Measurements from ENCODE around the gene PREX1.

Gene PREX1

DNA sequence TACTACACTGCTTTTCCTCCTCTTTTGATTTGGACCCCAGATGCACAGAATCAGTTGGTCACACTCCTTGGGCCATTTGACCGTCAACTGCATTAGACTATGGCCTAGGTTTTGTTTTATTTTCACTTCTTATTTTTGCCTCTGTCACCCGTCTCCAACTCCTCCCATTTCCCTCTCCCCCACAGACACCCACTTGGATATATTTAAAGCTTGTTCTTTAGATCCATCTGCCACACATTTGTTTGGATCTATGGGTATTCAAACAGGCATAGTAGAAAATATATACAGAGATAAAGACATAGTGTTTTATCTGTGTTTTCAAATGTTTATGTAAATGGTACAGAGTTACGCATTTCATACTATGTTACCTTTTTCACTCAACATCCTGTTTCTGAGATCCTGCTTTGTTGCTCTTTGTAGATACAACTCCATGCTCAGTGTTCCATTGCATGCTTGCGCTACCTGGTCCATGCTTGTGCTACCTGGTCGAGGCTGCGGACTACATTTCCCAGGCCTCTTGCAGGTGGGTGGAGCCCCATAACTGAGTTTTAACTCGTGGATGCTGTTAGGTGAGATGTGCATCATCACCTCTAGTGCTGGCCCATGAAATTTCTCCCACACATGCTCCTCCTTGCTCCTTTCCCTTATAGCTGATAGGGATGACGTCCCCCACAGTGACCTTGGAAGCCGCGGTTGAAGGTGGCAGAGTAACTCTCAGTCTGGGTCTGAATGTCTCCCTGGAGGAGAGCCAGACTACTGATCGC lies 11.5 kb upstream of the PREX1 start:
- Histone ChIP-seq H4K8ac (ENCODE audit: low read length) (no peak overlapping the region), H2BK12ac (ENCODE audit: low read length in 2 of 2) (no peak overlapping the region), H3K4ac (ENCODE audit: low read depth in 1 of 2, low read length in 2 of 2) (no peak overlapping the region), H3K27me3 (ENCODE audit: control insufficient read depth in 1 of 2, insufficient read depth in 1 of 2, low read length in 2 of 2) (peaks cover 0 to 41% of the 10 kb centered on the region in 2 experiments), H2BK15ac (ENCODE audit: low read depth, poor library complexity, severe bottlenecking) (no peak overlapping the region), H4K91ac (ENCODE audit: low read length) (no peak overlapping the region), H2BK120ac (ENCODE audit: low read depth, low read length) (no peak overlapping the region), H3K9me3 (ENCODE audit: control insufficient read depth, low read length) (no peaks in the 10 kb centered on the region), H3K36me3 (ENCODE audit: control insufficient read depth in 1 of 2, insufficient read depth in 2 of 2, low read depth in 1 of 2, low read length in 2 of 2) (no peaks in the 10 kb centered on the region), H3K18ac (ENCODE audit: low read depth in 1 of 2, low read length in 2 of 2) (no peak overlapping the region), H3K14ac (ENCODE audit: low read length in 2 of 2) (no peak overlapping the region), H2AK5ac (ENCODE audit: low read length, severe bottlenecking) (no peak overlapping the region), H3K27ac (ENCODE audit: low read length, poor library complexity, severe bottlenecking) (no peak overlapping the region), H2AFZ (ENCODE audit: low read depth, low read length) (no peak overlapping the region), H3K4me1 (ENCODE audit: control insufficient read depth, insufficient read depth, low read depth, low read length) (peaks cover 2% of the 10 kb centered on the region), H2BK5ac (ENCODE audit: low read depth, low read length, poor library complexity, severe bottlenecking) (no peak overlapping the region), H3K9ac (ENCODE audit: low read length) (no peak overlapping the region), H3K4me3 (ENCODE audit: insufficient read depth in 1 of 2, low read depth in 1 of 2, low read length in 2 of 2) (no peak overlapping the region), H3K4me2 (ENCODE audit: low read length, poor library complexity, severe bottlenecking) (no peak overlapping the region), H3K23ac (ENCODE audit: low read length in 2 of 2) (no peak overlapping the region), H3K79me1 (replicated peaks; ENCODE audit: low read length, poor library complexity, severe bottlenecking) (no peaks in the 10 kb centered on the region)
- 89% methylated on average over 11 of the region's 11 CpGs for WGBS
- DNase-seq = no peak

DNA sequence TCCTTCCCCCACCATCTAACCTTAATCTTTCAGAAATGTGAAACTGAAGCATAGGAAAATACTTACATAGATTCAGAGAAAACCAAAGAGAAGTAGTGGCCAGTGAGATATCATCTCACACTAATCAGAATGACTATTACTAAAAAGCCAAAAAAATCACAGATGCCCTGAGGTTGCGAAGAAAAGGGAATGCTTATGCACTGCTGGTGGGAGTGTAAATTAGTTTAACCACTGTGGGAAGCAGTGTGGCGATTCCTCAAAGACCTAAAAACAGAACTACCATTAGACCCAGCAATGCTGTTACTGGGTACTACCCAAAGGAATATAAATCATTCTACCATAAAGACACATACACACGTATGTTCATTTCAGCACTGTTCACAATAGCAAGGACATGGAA lies 9.2 kb upstream of the PREX1 start:
- no peak overlapping the region for H2BK5ac ChIP-seq (ENCODE audit: low read depth, low read length, poor library complexity, severe bottlenecking)
- H4K8ac ChIP-seq (ENCODE audit: low read length) = no peak overlapping the region
- H2BK15ac ChIP-seq (ENCODE audit: low read depth, poor library complexity, severe bottlenecking) = no peak overlapping the region
- no peak overlapping the region for H2AK5ac ChIP-seq (ENCODE audit: low read length, severe bottlenecking)
- no peak for DNase-seq
- no peak overlapping the region for H3K27ac ChIP-seq (ENCODE audit: low read length, poor library complexity, severe bottlenecking)
- H3K4me1 ChIP-seq (ENCODE audit: control insufficient read depth, insufficient read depth, low read depth, low read length) = peaks cover 2% of the 10 kb centered on the region
- H2AFZ ChIP-seq (ENCODE audit: low read depth, low read length) = no peak overlapping the region
- no peaks in the 10 kb centered on the region for H3K9me3 ChIP-seq (ENCODE audit: control insufficient read depth, low read length)
- H3K4me2 ChIP-seq (ENCODE audit: low read length, poor library complexity, severe bottlenecking) = no peak overlapping the region
- no peak overlapping the region for H4K91ac ChIP-seq (ENCODE audit: low read length)
- no peak overlapping the region for H3K9ac ChIP-seq (ENCODE audit: low read length)
- H3K23ac ChIP-seq (ENCODE audit: low read length in 2 of 2) = no peak overlapping the region
- 98% methylated on average over 2 of the region's 3 CpGs for WGBS
- no peak overlapping the region for H2BK120ac ChIP-seq (ENCODE audit: low read depth, low read length)
- H3K14ac ChIP-seq (ENCODE audit: low read length in 2 of 2) = no peak overlapping the region
- no peaks in the 10 kb centered on the region for H3K79me1 ChIP-seq (replicated peaks; ENCODE audit: low read length, poor library complexity, severe bottlenecking)
- H3K4ac ChIP-seq (ENCODE audit: low read depth in 1 of 2, low read length in 2 of 2) = no peak overlapping the region
- H2BK12ac ChIP-seq (ENCODE audit: low read length in 2 of 2) = no peak overlapping the region
- H3K4me3 ChIP-seq (ENCODE audit: insufficient read depth in 1 of 2, low read depth in 1 of 2, low read length in 2 of 2) = no peak overlapping the region
- no peak overlapping the region for H3K18ac ChIP-seq (ENCODE audit: low read depth in 1 of 2, low read length in 2 of 2)
- peaks cover 0 to 34% of the 10 kb centered on the region in 2 experiments for H3K27me3 ChIP-seq (ENCODE audit: control insufficient read depth in 1 of 2, insufficient read depth in 1 of 2, low read length in 2 of 2)
- H3K36me3 ChIP-seq (ENCODE audit: control insufficient read depth in 1 of 2, insufficient read depth in 2 of 2, low read depth in 1 of 2, low read length in 2 of 2) = no peaks in the 10 kb centered on the region

DNA sequence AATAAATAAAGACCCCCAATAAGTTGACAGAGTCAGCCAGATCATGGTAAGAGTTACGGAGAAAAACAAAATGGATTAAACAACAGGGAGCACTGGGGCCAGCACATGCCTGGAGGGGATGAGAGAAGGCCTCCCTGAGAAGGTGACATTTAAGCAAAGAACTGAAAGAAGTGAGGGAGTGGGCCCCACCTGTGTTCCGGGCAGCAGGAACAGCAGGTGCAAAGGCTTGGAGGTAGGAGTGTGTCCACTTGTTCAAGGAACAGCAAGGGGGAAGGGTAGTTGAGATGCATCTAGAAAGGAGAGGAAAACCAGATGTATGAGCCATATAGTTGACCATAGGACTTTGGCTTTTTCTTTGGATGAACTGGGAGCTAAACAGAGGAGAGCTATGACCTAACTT lies 7.6 kb upstream of the PREX1 start:
- Histone ChIP-seq H3K4me1 (ENCODE audit: control insufficient read depth, insufficient read depth, low read depth, low read length) (no peaks in the 10 kb centered on the region), H3K23ac (ENCODE audit: low read length in 2 of 2) (no peak overlapping the region), H4K8ac (ENCODE audit: low read length) (no peak overlapping the region), H3K27ac (ENCODE audit: low read length, poor library complexity, severe bottlenecking) (no peak overlapping the region), H3K36me3 (ENCODE audit: control insufficient read depth in 1 of 2, insufficient read depth in 2 of 2, low read depth in 1 of 2, low read length in 2 of 2) (no peaks in the 10 kb centered on the region), H2BK5ac (ENCODE audit: low read depth, low read length, poor library complexity, severe bottlenecking) (no peak overlapping the region), H2BK15ac (ENCODE audit: low read depth, poor library complexity, severe bottlenecking) (no peak overlapping the region), H3K14ac (ENCODE audit: low read length in 2 of 2) (no peak overlapping the region), H2BK12ac (ENCODE audit: low read length in 2 of 2) (no peak overlapping the region), H3K4me3 (ENCODE audit: insufficient read depth in 1 of 2, low read depth in 1 of 2, low read length in 2 of 2) (no peak overlapping the region), H3K9me3 (ENCODE audit: control insufficient read depth, low read length) (no peaks in the 10 kb centered on the region), H2BK120ac (ENCODE audit: low read depth, low read length) (no peak overlapping the region), H2AK5ac (ENCODE audit: low read length, severe bottlenecking) (no peak overlapping the region), H3K27me3 (ENCODE audit: control insufficient read depth in 1 of 2, insufficient read depth in 1 of 2, low read length in 2 of 2) (peaks cover 0 to 34% of the 10 kb centered on the region in 2 experiments), H3K4ac (ENCODE audit: low read depth in 1 of 2, low read length in 2 of 2) (no peak overlapping the region), H3K18ac (ENCODE audit: low read depth in 1 of 2, low read length in 2 of 2) (no peak overlapping the region), H2AFZ (ENCODE audit: low read depth, low read length) (no peak overlapping the region), H4K91ac (ENCODE audit: low read length) (no peak overlapping the region), H3K9ac (ENCODE audit: low read length) (no peak overlapping the region), H3K4me2 (ENCODE audit: low read length, poor library complexity, severe bottlenecking) (no peak overlapping the region), H3K79me1 (replicated peaks; ENCODE audit: low read length, poor library complexity, severe bottlenecking) (no peaks in the 10 kb centered on the region)
- DNase-seq = no peak
- 90% methylated on average over 2 of the region's 2 CpGs for WGBS

DNA sequence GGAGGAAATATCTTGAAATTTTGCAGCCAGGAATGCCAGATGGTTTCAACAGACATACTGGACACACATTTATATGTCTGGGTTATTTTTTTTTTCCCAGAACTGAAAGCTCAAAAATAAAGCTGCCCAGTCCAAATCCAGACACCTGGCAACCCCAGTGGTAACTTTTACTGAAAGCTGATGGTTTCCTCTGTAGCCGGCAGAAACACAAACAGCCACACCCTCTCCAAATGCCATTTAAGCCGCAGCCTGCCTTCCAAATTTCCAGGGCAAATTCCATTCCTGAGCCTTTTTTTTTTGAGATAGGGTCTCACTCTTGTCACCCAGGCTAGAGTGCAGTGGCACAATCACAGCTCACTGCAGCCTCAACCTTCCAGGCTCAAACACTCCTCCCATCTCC lies 6.5 kb upstream of the PREX1 start:
- no peaks in the 10 kb centered on the region for H3K79me1 ChIP-seq (replicated peaks; ENCODE audit: low read length, poor library complexity, severe bottlenecking)
- H3K27ac ChIP-seq (ENCODE audit: low read length, poor library complexity, severe bottlenecking) = no peak overlapping the region
- H3K4me3 ChIP-seq (ENCODE audit: insufficient read depth in 1 of 2, low read depth in 1 of 2, low read length in 2 of 2) = no peak overlapping the region
- no peak overlapping the region for H4K91ac ChIP-seq (ENCODE audit: low read length)
- H3K4ac ChIP-seq (ENCODE audit: low read depth in 1 of 2, low read length in 2 of 2) = no peak overlapping the region
- no peaks in the 10 kb centered on the region for H3K9me3 ChIP-seq (ENCODE audit: control insufficient read depth, low read length)
- H2BK120ac ChIP-seq (ENCODE audit: low read depth, low read length) = no peak overlapping the region
- no peak overlapping the region for H2AFZ ChIP-seq (ENCODE audit: low read depth, low read length)
- H2BK5ac ChIP-seq (ENCODE audit: low read depth, low read length, poor library complexity, severe bottlenecking) = no peak overlapping the region
- H2BK12ac ChIP-seq (ENCODE audit: low read length in 2 of 2) = no peak overlapping the region
- no peak overlapping the region for H3K14ac ChIP-seq (ENCODE audit: low read length in 2 of 2)
- H3K4me1 ChIP-seq (ENCODE audit: control insufficient read depth, insufficient read depth, low read depth, low read length) = no peaks in the 10 kb centered on the region
- H3K23ac ChIP-seq (ENCODE audit: low read length in 2 of 2) = no peak overlapping the region
- H4K8ac ChIP-seq (ENCODE audit: low read length) = no peak overlapping the region
- no peak overlapping the region for H3K9ac ChIP-seq (ENCODE audit: low read length)
- H2AK5ac ChIP-seq (ENCODE audit: low read length, severe bottlenecking) = no peak overlapping the region
- peaks cover 0 to 34% of the 10 kb centered on the region in 2 experiments for H3K27me3 ChIP-seq (ENCODE audit: control insufficient read depth in 1 of 2, insufficient read depth in 1 of 2, low read length in 2 of 2)
- no peaks in the 10 kb centered on the region for H3K36me3 ChIP-seq (ENCODE audit: control insufficient read depth in 1 of 2, insufficient read depth in 2 of 2, low read depth in 1 of 2, low read length in 2 of 2)
- no peak for DNase-seq
- no peak overlapping the region for H2BK15ac ChIP-seq (ENCODE audit: low read depth, poor library complexity, severe bottlenecking)
- 61% methylated on average over 2 of the region's 2 CpGs for WGBS
- no peak overlapping the region for H3K4me2 ChIP-seq (ENCODE audit: low read length, poor library complexity, severe bottlenecking)
- H3K18ac ChIP-seq (ENCODE audit: low read depth in 1 of 2, low read length in 2 of 2) = no peak overlapping the region
